Liver (tissue), 9 donors: Measurements from ENCODE around the gene TP73. TPM values are rescaled to one million over a fixed set of nuclear protein-coding genes. Genes with fewer than 3 reads are reported as not detected.
A peak's percentile ranks its signal among the peaks of the same experiment; 100 is the strongest.

Experiments
- DNase-seq: peaks from one replicate; pipeline ENCODE4 v3.0.0-alpha.2; 2017; ENCODE audit warnings: low spot score
- H3K27ac ChIP-seq, 2 donors: one replicate each; pipeline ENCODE4 v1.7.0; 2013; ENCODE audit warnings: inconsistent platforms in 2 of 2, low read length in 2 of 2, control low read depth in 1 of 2, low read depth in 1 of 2, mild to moderate bottlenecking in 1 of 2
- H3K27me3 ChIP-seq, 4 donors: one replicate each; pipeline versions ENCODE4 v1.6.1 to v1.7.0; 2013; ENCODE audit warnings: low read length in 3 of 4, inconsistent platforms in 1 of 4, mild to moderate bottlenecking in 1 of 4, moderate library complexity in 1 of 4; ENCODE audit not compliant: control insufficient read depth in 4 of 4, insufficient read depth in 4 of 4
- H3K36me3 ChIP-seq, 4 donors: one replicate each; pipeline versions ENCODE4 v1.6.1 to v1.7.0; 2013; ENCODE audit warnings: low read length in 3 of 4, mild to moderate bottlenecking in 3 of 4, low read depth in 1 of 4, moderate library complexity in 1 of 4; ENCODE audit not compliant: control insufficient read depth in 4 of 4, insufficient read depth in 3 of 4
- H3K4me1 ChIP-seq, 4 donors: one replicate each; pipeline versions ENCODE4 v1.6.1 to v1.7.0; 2013; ENCODE audit warnings: low read length in 3 of 4, mild to moderate bottlenecking in 3 of 4, moderate library complexity in 1 of 4; ENCODE audit not compliant: control insufficient read depth in 4 of 4, insufficient read depth in 4 of 4
- H3K4me3 ChIP-seq, 3 donors: one replicate each; pipeline versions ENCODE4 v1.6.1 to v1.7.0; 2013; ENCODE audit warnings: low read length in 3 of 3, control low read depth in 1 of 3, low read depth in 1 of 3, mild to moderate bottlenecking in 1 of 3
- H3K9ac ChIP-seq, 2 donors: one replicate each; pipeline ENCODE4 v1.7.0; 2013; ENCODE audit warnings: low read length in 2 of 2, mild to moderate bottlenecking in 2 of 2, moderate library complexity in 2 of 2, control low read depth in 1 of 2, low read depth in 1 of 2
- H3K9me3 ChIP-seq, 4 donors: one replicate each; pipeline versions ENCODE4 v1.6.1 to v1.7.0; 2013; ENCODE audit warnings: low read length in 3 of 4; ENCODE audit not compliant: control insufficient read depth in 4 of 4
- ATF3 ChIP-seq: IDR thresholded peaks from 2 replicates; pipeline ENCODE4 v1.6.1; 2016; ENCODE audit warnings: antibody characterized with exemption
- CTCF ChIP-seq: fragments of 150-350 bp; IDR thresholded peaks from 2 replicates; pipeline ENCODE4 v1.5.1; 2017; ENCODE audit warnings: improper control_type of control experiment, low read depth, low read length; ENCODE audit not compliant: missing input control
- EGR1 ChIP-seq, 2 donors: IDR thresholded peaks; 2 replicates each; pipeline ENCODE4 v1.6.1; 2016 to 2018; ENCODE audit warnings: antibody characterized with exemption in 2 of 2, low read depth in 2 of 2
- FOXA1 ChIP-seq: IDR thresholded peaks from 2 replicates; pipeline ENCODE4 v1.6.1; 2016; ENCODE audit warnings: antibody characterized with exemption
- FOXA2 ChIP-seq: IDR thresholded peaks from 2 replicates; pipeline ENCODE4 v1.6.1; 2016; ENCODE audit warnings: antibody characterized with exemption
- GABPA ChIP-seq, 2 donors: IDR thresholded peaks in 1 of 2; conservative IDR thresholded peaks in 1 of 2; 2 replicates each; pipeline ENCODE4 v1.6.1; 2016; ENCODE audit warnings: antibody characterized with exemption in 2 of 2, mild to moderate bottlenecking in 1 of 2, moderate library complexity in 1 of 2
- HNF4A ChIP-seq, 2 donors: conservative IDR thresholded peaks; 2 replicates each; pipeline ENCODE4 v1.6.1; 2016; ENCODE audit warnings: antibody characterized with exemption in 2 of 2, mild to moderate bottlenecking in 2 of 2
- HNF4G ChIP-seq: IDR thresholded peaks from 2 replicates; pipeline ENCODE4 v1.6.1; 2016; ENCODE audit warnings: antibody characterized with exemption
- JUND ChIP-seq, 2 donors: IDR thresholded peaks; 2 replicates each; pipeline ENCODE4 v1.6.1; 2016; ENCODE audit warnings: antibody characterized with exemption in 2 of 2
- NR2F2 ChIP-seq: IDR thresholded peaks from 2 replicates; pipeline ENCODE4 v1.6.1; 2016; ENCODE audit warnings: antibody characterized with exemption
- RAD21 ChIP-seq, 2 donors: IDR thresholded peaks; 2 replicates each; pipeline ENCODE4 v1.6.1; 2016; ENCODE audit warnings: antibody characterized with exemption in 2 of 2, mild to moderate bottlenecking in 2 of 2
- RXRA ChIP-seq, 2 donors: IDR thresholded peaks; 2 replicates each; pipeline ENCODE4 v1.6.1; 2017 to 2018; ENCODE audit warnings: antibody characterized with exemption in 2 of 2, mild to moderate bottlenecking in 1 of 2
- SP1 ChIP-seq: IDR thresholded peaks from 2 replicates; pipeline ENCODE4 v1.6.1; 2018; ENCODE audit warnings: antibody characterized with exemption, mild to moderate bottlenecking
- TAF1 ChIP-seq: conservative IDR thresholded peaks from 2 replicates; pipeline ENCODE4 v1.6.1; 2016; ENCODE audit warnings: antibody characterized with exemption, mild to moderate bottlenecking
- YY1 ChIP-seq: IDR thresholded peaks from 2 replicates; pipeline ENCODE4 v1.6.1; 2016; ENCODE audit warnings: antibody characterized with exemption, mild to moderate bottlenecking
- WGBS: extraction: QIAGEN DNeasy Blood & Tissue Kit; methylation state at CpG from one replicate; pipeline ENCODE4 v1.1.7; 2013; 5-methylcytosine and 5-hydroxymethylcytosine counted together
- polyA plus RNA-seq, 2 donors: library from polyadenylated mRNA; stranded (reverse) in 1 of 2; unstranded in 1 of 2; fragments of 200-250 nt in 1 of 2; fragments of >200 nt in 1 of 2; fragmentation: Nextera tagmentation in 1 of 2; extraction: Ambion mirVana in 1 of 2; gene quantifications; one replicate each; pipeline versions ENCODE4 v1.2.1 to v1.2.3, GENCODE V29; 2013 to 2015
- total RNA-seq, 2 donors: library from RNA; depleted of rRNA; stranded (reverse); fragments of >200 nt; gene quantifications; one replicate each; pipeline ENCODE4 v1.2.3, GENCODE V29; 2014
- TF ChIP-seq, protein P1 (sequence below): IDR thresholded peaks from 2 replicates; pipeline ENCODE4 v1.6.1; 2016; ENCODE audit warnings: antibody characterized with exemption
- TF ChIP-seq, protein P2 (sequence below): IDR thresholded peaks from 2 replicates; pipeline ENCODE4 v1.6.1; 2016; ENCODE audit warnings: antibody characterized with exemption
- TF ChIP-seq, protein P3 (sequence below): IDR thresholded peaks from 2 replicates; pipeline ENCODE4 v1.6.1; 2016; ENCODE audit warnings: antibody characterized with exemption, mild to moderate bottlenecking
- donor health status: healthy.
- donor health status: healthy.
- donor health status: healthy.
- donor health status: healthy.
- donor health status: healthy.

Gene TP73
- total and polyA plus RNA-seq, 4 donors: 0.08 to 0.29 (median 0.18) TPM

DNA sequence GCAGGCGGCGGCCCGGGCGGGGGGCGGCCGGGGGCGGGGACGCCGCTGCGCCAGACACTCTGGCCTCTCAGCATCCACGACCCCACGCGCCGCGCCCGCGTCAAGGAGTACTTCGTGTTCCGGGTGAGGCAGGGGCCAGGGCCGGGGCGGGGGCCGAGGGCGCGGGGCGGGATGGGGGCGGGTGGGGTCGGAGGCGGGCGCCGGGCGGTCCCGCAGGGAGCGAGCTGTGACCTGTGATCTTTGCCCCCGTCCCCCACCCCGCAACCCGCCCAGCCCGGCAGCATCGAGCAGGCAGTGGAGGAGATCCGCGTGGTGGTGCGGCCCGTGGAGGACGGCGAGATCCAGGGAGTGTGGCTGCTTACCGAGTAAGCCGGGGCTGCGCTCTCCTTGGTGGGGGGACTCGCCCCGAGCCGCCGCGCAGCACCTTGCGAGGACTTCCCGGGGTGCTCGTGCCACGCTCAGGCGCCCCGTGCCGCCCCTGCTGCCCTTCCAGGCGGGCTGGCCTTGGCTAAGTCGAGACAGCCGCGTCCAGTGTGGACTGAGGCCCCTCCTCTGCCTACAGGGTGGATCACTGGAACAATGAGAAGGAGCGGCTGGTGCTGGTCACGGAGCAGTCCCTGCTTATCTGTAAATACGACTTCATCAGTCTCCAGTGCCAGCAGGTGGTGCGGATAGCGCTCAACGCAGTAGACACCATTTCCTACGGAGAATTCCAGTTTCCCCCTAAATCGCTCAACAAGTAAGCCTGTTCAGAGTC is 27.0 kb upstream of the TP73 start:
- no peaks in the 10 kb centered on the region for H3K27me3 ChIP-seq
- peak; percentile 70 for DNase-seq
- peak overlapping the region; percentile 44 to 52 for H3K9ac ChIP-seq
- peaks cover 9 to 39% (median 33%) of the 10 kb centered on the region in 4 donors for H3K4me1 ChIP-seq
- peak overlapping the region; percentile 59 to 77 for H3K27ac ChIP-seq
- H3K9me3 ChIP-seq: no peaks in the 10 kb centered on the region
- peak overlapping the region; percentile 57 to 96 (median 84) for H3K4me3 ChIP-seq
- WGBS: 1% methylated on average over 71 of the region's 71 CpGs
- H3K36me3 ChIP-seq: peaks cover 10 to 28% (median 20%) of the 10 kb centered on the region in 4 donors
- TF ChIP-seq SP1 (peak; percentile 20), HNF4A (conservative IDR thresholded peaks at IDR 0.05) (peak; percentile 25 to 44), TAF1 (no peak)

DNA sequence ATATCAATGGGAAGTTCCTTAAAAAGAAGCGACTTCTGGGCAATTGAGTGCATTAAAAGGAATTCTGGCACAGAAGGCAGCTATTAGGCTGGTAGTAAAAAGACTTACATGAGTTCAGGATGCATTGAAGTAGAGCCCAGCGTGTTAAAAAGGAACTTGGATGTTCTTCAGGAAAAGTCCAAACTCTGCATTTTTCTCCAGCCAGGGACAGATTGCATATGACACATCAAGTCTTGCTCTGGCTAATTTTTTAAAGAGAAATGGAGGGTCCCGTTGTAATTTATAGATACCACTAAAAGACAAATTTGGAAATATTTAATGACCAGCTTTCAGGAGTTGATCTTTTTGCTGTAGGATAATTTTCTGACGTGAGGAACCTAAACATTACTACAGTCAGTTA is 26.3 kb upstream of the TP73 start:
- peak overlapping the region in 2 of 3 donors; percentile 84 to 96 for H3K4me3 ChIP-seq
- 70% methylated on average over 4 of the region's 4 CpGs for WGBS
- H3K9ac ChIP-seq: peak overlapping the region; percentile 44 to 52

More for the DNA sequence above, 26.3 kb upstream of the TP73 start:
- TF ChIP-seq GABPA (IDR thresholded peaks at IDR 0.05 in 1 of 2, conservative IDR thresholded peaks at IDR 0.05 in 1 of 2): no peak
- TF ChIP-seq HNF4A (conservative IDR thresholded peaks at IDR 0.05): no peak
- TF ChIP-seq, protein P1, sequence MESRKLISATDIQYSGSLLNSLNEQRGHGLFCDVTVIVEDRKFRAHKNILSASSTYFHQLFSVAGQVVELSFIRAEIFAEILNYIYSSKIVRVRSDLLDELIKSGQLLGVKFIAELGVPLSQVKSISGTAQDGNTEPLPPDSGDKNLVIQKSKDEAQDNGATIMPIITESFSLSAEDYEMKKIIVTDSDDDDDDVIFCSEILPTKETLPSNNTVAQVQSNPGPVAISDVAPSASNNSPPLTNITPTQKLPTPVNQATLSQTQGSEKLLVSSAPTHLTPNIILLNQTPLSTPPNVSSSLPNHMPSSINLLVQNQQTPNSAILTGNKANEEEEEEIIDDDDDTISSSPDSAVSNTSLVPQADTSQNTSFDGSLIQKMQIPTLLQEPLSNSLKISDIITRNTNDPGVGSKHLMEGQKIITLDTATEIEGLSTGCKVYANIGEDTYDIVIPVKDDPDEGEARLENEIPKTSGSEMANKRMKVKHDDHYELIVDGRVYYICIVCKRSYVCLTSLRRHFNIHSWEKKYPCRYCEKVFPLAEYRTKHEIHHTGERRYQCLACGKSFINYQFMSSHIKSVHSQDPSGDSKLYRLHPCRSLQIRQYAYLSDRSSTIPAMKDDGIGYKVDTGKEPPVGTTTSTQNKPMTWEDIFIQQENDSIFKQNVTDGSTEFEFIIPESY: no peak
- TF ChIP-seq RXRA (IDR thresholded peaks at IDR 0.05): no peak
- TF ChIP-seq FOXA2: no peak
- no peak for TF ChIP-seq RAD21 (IDR thresholded peaks at IDR 0.05)
- no peak for TF ChIP-seq FOXA1
- TF ChIP-seq, protein P2, sequence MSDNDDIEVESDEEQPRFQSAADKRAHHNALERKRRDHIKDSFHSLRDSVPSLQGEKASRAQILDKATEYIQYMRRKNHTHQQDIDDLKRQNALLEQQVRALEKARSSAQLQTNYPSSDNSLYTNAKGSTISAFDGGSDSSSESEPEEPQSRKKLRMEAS: no peak
- TF ChIP-seq SP1: no peak
- no peak for TF ChIP-seq NR2F2
- no peak for TF ChIP-seq JUND (IDR thresholded peaks at IDR 0.05)
- no peak for TF ChIP-seq CTCF
- no peak for TF ChIP-seq ATF3
- no peak for TF ChIP-seq EGR1 (IDR thresholded peaks at IDR 0.05; ENCODE audit: low read depth in 2 of 2)
- no peak for TF ChIP-seq YY1
- no peak for TF ChIP-seq TAF1
- TF ChIP-seq HNF4G: no peak
- TF ChIP-seq, protein P3, sequence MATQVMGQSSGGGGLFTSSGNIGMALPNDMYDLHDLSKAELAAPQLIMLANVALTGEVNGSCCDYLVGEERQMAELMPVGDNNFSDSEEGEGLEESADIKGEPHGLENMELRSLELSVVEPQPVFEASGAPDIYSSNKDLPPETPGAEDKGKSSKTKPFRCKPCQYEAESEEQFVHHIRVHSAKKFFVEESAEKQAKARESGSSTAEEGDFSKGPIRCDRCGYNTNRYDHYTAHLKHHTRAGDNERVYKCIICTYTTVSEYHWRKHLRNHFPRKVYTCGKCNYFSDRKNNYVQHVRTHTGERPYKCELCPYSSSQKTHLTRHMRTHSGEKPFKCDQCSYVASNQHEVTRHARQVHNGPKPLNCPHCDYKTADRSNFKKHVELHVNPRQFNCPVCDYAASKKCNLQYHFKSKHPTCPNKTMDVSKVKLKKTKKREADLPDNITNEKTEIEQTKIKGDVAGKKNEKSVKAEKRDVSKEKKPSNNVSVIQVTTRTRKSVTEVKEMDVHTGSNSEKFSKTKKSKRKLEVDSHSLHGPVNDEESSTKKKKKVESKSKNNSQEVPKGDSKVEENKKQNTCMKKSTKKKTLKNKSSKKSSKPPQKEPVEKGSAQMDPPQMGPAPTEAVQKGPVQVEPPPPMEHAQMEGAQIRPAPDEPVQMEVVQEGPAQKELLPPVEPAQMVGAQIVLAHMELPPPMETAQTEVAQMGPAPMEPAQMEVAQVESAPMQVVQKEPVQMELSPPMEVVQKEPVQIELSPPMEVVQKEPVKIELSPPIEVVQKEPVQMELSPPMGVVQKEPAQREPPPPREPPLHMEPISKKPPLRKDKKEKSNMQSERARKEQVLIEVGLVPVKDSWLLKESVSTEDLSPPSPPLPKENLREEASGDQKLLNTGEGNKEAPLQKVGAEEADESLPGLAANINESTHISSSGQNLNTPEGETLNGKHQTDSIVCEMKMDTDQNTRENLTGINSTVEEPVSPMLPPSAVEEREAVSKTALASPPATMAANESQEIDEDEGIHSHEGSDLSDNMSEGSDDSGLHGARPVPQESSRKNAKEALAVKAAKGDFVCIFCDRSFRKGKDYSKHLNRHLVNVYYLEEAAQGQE: no peak
- Histone ChIP-seq H3K4me1 (peaks cover 9 to 38% (median 32%) of the 10 kb centered on the region in 4 donors), H3K27me3 (no peaks in the 10 kb centered on the region), H3K9me3 (no peaks in the 10 kb centered on the region), H3K27ac (no peak overlapping the region), H3K36me3 (peaks cover 10 to 29% (median 20%) of the 10 kb centered on the region in 4 donors)
- DNase-seq: no peak
